Activated CD4-positive, alpha-beta T cell treated with anti-CD3 and anti-CD28 coated beads, Interleukin-2, amount 50 U/mL, for 24 hours (primary cell): Measurements from ENCODE around the gene EFNA2.
"Not testable (repeated sequence)": the region's sequence is repeated elsewhere in the genome, so short reads cannot be mapped to it uniquely, and the experiment has no call there.

Experiments
- DNase-seq, 2 donors: peaks; one replicate each; pipeline ENCODE4 v3.0.0-alpha.2; 2020; ENCODE audit warnings: low read depth in 1 of 2, low spot score in 1 of 2

EFNA2 gene

GRCh38 chr19:1285737-1286360 is at the start of gene EFNA2:
Gene EFNA2, plus strand, starts transcription at chr19:1285873. Its CDS starts 296 bp downstream, at chr19:1286169.
- DNase-seq = no peak

GRCh38 chr19:1236576-1236975 is 49.1 kb upstream of the EFNA2 start:
- DNase-seq = no peak

- no peak for DNase-seq
Measured at GRCh38 chr19:1237027-1237659, 48.5 kb upstream of the EFNA2 start.

- DNase-seq = no peak
Measured at GRCh38 chr19:1237754-1238368, 47.8 kb upstream of the EFNA2 start, which contains the start of gene CBARP. Gene CBARP, minus strand, starts transcription at chr19:1238005. Its CDS starts 1,905 bp downstream, at chr19:1236100.

- no peak for DNase-seq
Measured at GRCh38 chr19:1238369-1239303, 47.0 kb upstream of the EFNA2 start.

- no peak for DNase-seq
Measured at GRCh38 chr19:1239420-1239795, 46.3 kb upstream of the EFNA2 start.

GRCh38 chr19:1239796-1240737 is 45.6 kb upstream of the EFNA2 start:
- DNase-seq = peak; percentile 86 to 88

GRCh38 chr19:1240925-1241324 is 44.7 kb upstream of the EFNA2 start:
- DNase-seq = no peak

GRCh38 chr19:1241417-1242095 is 44.1 kb upstream of the EFNA2 start, which contains the start of gene ATP5F1D:
Gene ATP5F1D, plus strand, starts transcription at chr19:1241751. Its CDS starts 100 bp downstream, at chr19:1241851.
- DNase-seq = peak; percentile 81 to 86

GRCh38 chr19:1243768-1244692 is 41.6 kb upstream of the EFNA2 start:
- peak; percentile 69 to 76 for DNase-seq

- no peak for DNase-seq
Measured at GRCh38 chr19:1244693-1245451, 40.8 kb upstream of the EFNA2 start.

- DNase-seq = no peak
Measured at GRCh38 chr19:1245494-1246264, 40.0 kb upstream of the EFNA2 start.

GRCh38 chr19:1246265-1247087 is 39.2 kb upstream of the EFNA2 start:
- DNase-seq = not testable (repeated sequence)

- no peak for DNase-seq
Measured at GRCh38 chr19:1247748-1248138, 37.9 kb upstream of the EFNA2 start.

GRCh38 chr19:1248139-1248785 is 37.4 kb upstream of the EFNA2 start, which contains the start of gene MIDN:
Gene MIDN, plus strand, starts transcription at chr19:1248583. Its CDS starts 1,714 bp downstream, at chr19:1250297.
- DNase-seq = no peak
